Tibial nerve (tissue), 4 donors: Measurements from ENCODE around the gene SPTBN1.

Experiments used
- CTCF ChIP-seq, 5 experiments: fragments of 200-600 bp in 3 of 5; fragments of 450-650 bp in 2 of 5; sonication (generic) in 3 of 5; IDR thresholded peaks; one replicate each; pipeline ENCODE4 v1.5.1; 2016 to 2019; ENCODE audit warnings: antibody characterized with exemption in 5 of 5, mild to moderate bottlenecking in 3 of 5, moderate library complexity in 2 of 5
- EP300 ChIP-seq, 2 donors: sonication (generic); formaldehyde crosslinking; IDR thresholded peaks; one replicate each; pipeline ENCODE4 v1.6.1; 2017; ENCODE audit warnings: antibody characterized with exemption in 2 of 2, mild to moderate bottlenecking in 1 of 2

- no peak for TF ChIP-seq CTCF (IDR thresholded peaks at IDR 0.05)
- no peak for TF ChIP-seq EP300 (IDR thresholded peaks at IDR 0.05)
Observed at GRCh38 chr2:54557211-54557600, 101.1 kb downstream of the SPTBN1 start.
